ENCODE measurements around the gene YBX2. TPM values are rescaled to one million over a fixed set of nuclear protein-coding genes. Genes with fewer than 3 reads are reported as not detected.

YBX2 gene
- total RNA-seq, 4 donors from 2014 or later = 1.9 to 9.7 (median 4.0) TPM

GRCh38 chr17:7329997-7330637 lies 35.7 kb upstream of the YBX2 start:
- Histone ChIP-seq H3K4me3 (peak overlapping the region; percentile 71), H3K36me3 (peaks cover 15% of the 10 kb centered on the region), H3K4me1 (peaks cover 26% of the 10 kb centered on the region), H3K27ac (peak overlapping the region; percentile 86), H3K27me3 (no peaks in the 10 kb centered on the region), H3K9me3 (no peaks in the 10 kb centered on the region)
- WGBS = 0% methylated on average over 17 of the region's 34 CpGs
- TF ChIP-seq CTCF (IDR thresholded peaks at IDR 0.05) (no peak), EP300 (IDR thresholded peaks at IDR 0.05) (no peak), POLR2A (IDR thresholded peaks at IDR 0.05) (no peak), POLR2AphosphoS5 (IDR thresholded peaks at IDR 0.05) (no peak)
- DNase-seq (ENCODE audit: low spot score in 2 of 2) = peak in 1 of 2 donors; percentile 87

- TF ChIP-seq POLR2A (IDR thresholded peaks at IDR 0.05) (peak in 1 of 2 donors; percentile 66), CTCF (IDR thresholded peaks at IDR 0.05) (no peak), POLR2AphosphoS5 (IDR thresholded peaks at IDR 0.05) (peak in 2 of 3 donors; percentile 59 to 73)
- WGBS = 0% methylated on average over 36 of the region's 43 CpGs
- Histone ChIP-seq H3K36me3 (peaks cover 16% of the 10 kb centered on the region), H3K27ac (peak overlapping the region; percentile 86), H3K4me3 (peak overlapping the region; percentile 71), H3K4me1 (peaks cover 26% of the 10 kb centered on the region), H3K9me3 (no peaks in the 10 kb centered on the region), H3K27me3 (no peaks in the 10 kb centered on the region)
- peak; percentile 98 for DNase-seq (ENCODE audit: low spot score in 2 of 2)
Measured at GRCh38 chr17:7329374-7329996, 35.0 kb upstream of the YBX2 start.

- no peak for TF ChIP-seq POLR2AphosphoS5 (IDR thresholded peaks at IDR 0.05)
- no peak for TF ChIP-seq EP300 (IDR thresholded peaks at IDR 0.05)
- no peak for TF ChIP-seq POLR2A (IDR thresholded peaks at IDR 0.05)
- no peak for TF ChIP-seq CTCF (IDR thresholded peaks at IDR 0.05)
- Histone ChIP-seq H3K27me3 (no peaks in the 10 kb centered on the region), H3K9me3 (no peaks in the 10 kb centered on the region), H3K4me1 (peaks cover 26% of the 10 kb centered on the region), H3K4me3 (peak within 1 kb of the TSS; percentile 71), H3K36me3 (peaks cover 19% of the 10 kb centered on the region), H3K27ac (peak within 1 kb of the TSS; percentile 86)
- under 1% methylated on average over 11 of the region's 50 CpGs for WGBS
- peak in 1 of 2 donors; percentile 64 for DNase-seq (ENCODE audit: low spot score in 2 of 2)
Measured at GRCh38 chr17:7328840-7329373, 34.5 kb upstream of the YBX2 start, which contains the start of gene NEURL4. TSS of gene NEURL4 (minus strand) at chr17:7329335. CDS start at chr17:7329312, 23 bp downstream.

GRCh38 chr17:7328009-7328408 lies 33.6 kb upstream of the YBX2 start:
- Histone ChIP-seq H3K27ac (no peak overlapping the region), H3K27me3 (no peaks in the 10 kb centered on the region), H3K36me3 (peaks cover 28% of the 10 kb centered on the region), H3K4me1 (peaks cover 26% of the 10 kb centered on the region), H3K9me3 (no peaks in the 10 kb centered on the region), H3K4me3 (peak overlapping the region; percentile 71)
- no peak for TF ChIP-seq POLR2A (IDR thresholded peaks at IDR 0.05)
- TF ChIP-seq EP300 (IDR thresholded peaks at IDR 0.05) = no peak
- WGBS = 71% methylated on average over 1 of the region's 1 CpG
- no peak for DNase-seq (ENCODE audit: low spot score in 2 of 2)

- no peak overlapping the region for H3K27ac ChIP-seq
- no peaks in the 10 kb centered on the region for H3K9me3 ChIP-seq
- DNase-seq (ENCODE audit: low spot score in 2 of 2) = peak in 1 of 2 donors; percentile 66
- peaks cover 26% of the 10 kb centered on the region for H3K4me1 ChIP-seq
- 84% methylated on average over 14 of the region's 17 CpGs for WGBS
- peaks cover 33% of the 10 kb centered on the region for H3K36me3 ChIP-seq
- no peak for TF ChIP-seq POLR2AphosphoS5 (IDR thresholded peaks at IDR 0.05)
- H3K4me3 ChIP-seq = no peak overlapping the region
- no peaks in the 10 kb centered on the region for H3K27me3 ChIP-seq
Measured at GRCh38 chr17:7327501-7327900, 33.1 kb upstream of the YBX2 start.

GRCh38 chr17:7327056-7327455 lies 32.6 kb upstream of the YBX2 start:
- Histone ChIP-seq H3K36me3 (peaks cover 37% of the 10 kb centered on the region), H3K27ac (no peak overlapping the region), H3K27me3 (no peaks in the 10 kb centered on the region), H3K4me1 (peaks cover 26% of the 10 kb centered on the region), H3K4me3 (no peak overlapping the region), H3K9me3 (no peaks in the 10 kb centered on the region)
- DNase-seq (ENCODE audit: low spot score in 2 of 2) = no peak
- WGBS = 89% methylated on average over 7 of the region's 7 CpGs
- TF ChIP-seq EP300 (IDR thresholded peaks at IDR 0.05) = no peak
- TF ChIP-seq CTCF (IDR thresholded peaks at IDR 0.05) = no peak
- no peak for TF ChIP-seq POLR2AphosphoS5 (IDR thresholded peaks at IDR 0.05)
- TF ChIP-seq POLR2A (IDR thresholded peaks at IDR 0.05) = no peak

Data from suprapubic skin (tissue), 4 donors.